HL-60/S4 treated with phorbol 12-myristate 13-acetate at 8.2 ng/mL for 4 days and 3 days (cell line): Measurements from ENCODE around the gene KRT81.
"Not testable (repeated sequence)": the region's sequence is repeated elsewhere in the genome, so short reads cannot be mapped to it uniquely, and the experiment has no call there.

Source experiments
- in situ Hi-C: fragments of 300-500 bp; cut with MboI; formaldehyde crosslinking; loops from 2 replicates; pipeline ENCODE4 v1.15.0; 2022; ENCODE audit warnings: low sequenced_read_pairs

The KRT81 gene

DNA sequence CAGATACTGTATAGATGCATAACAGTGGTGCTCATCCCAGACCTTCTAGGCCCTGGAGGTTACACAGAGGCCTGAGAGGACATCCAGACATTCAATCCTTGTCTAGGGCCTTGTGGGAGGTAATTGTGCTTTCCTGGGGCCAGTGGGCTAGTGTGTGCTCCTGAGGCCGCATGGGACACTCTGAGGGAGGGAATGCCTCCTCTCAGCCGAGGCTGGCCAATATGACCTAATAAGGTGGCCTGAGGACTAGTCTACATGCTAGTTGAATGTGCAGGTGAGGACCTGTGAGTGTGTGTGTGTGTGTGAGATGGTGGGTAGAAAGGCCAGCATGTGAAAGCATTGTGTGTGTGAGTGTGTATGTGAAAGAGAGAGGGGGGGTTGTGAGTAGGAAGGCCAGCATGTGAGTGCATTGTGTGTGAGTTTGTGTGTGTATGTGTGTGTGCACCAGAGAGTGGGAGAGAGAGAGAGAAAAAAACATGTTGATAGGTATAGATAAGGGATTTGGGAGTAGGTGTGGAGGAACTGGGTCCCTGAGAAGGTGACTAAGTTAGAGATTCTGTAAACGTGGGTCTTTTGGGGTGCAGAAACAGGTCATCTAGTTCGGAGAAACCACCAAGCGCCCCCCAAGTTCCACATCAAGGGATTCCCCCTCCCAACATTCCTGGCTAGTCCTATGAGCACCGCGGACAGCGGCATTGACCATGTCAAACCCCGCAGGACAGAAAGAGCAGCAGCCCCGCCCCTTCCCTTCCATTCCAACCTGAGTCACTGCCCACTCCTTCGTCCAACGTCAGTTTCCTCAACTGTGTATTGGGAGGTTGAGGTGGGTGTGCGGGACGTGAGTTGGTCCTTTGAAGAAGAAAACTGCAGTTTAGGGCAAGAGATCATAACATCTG is 9.7 kb upstream of the KRT81 start:
- in situ Hi-C loops: no loop called here

DNA sequence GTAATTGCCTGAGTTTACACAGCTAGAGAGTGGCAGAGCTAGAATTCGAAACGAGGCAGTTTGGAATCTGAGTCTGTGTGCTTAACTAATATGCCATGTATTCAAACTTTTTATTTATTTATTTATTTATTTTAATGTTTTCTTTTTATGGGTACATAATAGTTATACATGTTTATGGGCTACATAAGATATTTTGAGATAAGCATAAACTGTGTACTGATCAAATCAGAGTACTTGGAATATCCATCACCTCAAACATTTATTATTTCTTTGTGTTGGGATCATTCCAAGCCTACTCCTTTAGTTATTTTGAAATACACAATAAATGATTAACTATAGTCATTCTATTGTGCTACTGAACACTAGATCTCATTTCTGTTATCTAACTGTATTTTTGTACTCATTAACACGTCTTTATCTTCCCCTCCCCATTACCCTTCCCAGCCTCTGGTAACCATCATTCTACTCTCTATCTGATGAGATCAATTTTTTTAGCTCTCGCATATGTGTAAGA is 7.4 kb upstream of the KRT81 start:
- in situ Hi-C loops: no loop called here

DNA sequence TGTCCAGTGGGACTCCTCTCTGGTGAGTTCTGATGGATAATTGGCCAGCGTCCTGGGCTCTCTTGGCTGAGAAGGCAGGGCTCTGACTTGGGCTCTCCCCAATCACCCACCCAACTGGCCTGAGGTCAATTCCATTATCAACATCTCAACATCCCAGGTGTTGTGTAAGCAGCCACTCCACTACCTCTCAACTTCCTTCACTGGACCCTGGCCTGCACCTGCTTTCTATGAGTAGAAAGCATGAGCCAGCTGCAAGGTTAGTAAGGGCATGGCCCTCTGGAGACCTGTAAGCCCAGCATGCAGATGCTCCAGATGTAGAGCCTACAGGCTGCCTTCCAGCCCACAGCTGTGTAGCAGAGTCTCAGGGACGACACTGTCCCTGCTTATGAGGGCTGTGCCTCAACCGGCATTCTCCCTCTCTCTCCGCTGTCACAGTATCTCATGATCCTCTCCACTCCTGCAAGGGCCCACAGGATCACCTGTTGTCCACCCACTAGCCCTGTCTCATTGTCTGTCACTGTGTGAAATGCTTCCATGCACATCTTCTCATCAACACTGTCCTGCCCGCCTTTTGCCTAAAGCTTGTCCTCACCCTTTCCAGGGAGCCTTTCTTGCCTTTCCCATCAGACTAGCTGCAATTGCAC is 5.4 kb upstream of the KRT81 start:
- in situ Hi-C loops: no loop called here

DNA sequence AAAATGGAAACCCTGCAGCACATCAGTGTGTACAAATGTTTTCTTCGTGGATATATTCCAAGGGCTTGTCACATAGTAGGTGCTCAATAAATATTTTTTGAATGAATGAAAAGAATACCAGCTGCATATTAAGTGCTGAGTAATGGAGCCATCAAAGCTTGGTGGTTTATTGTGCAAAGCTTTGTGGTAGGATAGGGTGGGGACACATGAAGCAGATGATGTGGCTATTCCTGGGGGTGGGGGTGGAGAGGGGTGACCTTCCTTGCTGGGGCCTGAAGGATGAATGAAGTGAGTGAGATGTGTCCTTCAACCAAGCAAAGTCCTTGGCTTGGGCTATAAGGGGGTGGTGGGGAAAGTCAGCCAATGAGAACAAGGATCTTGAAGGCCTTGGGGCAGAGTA is 4.3 kb upstream of the KRT81 start:
- in situ Hi-C loops: no loop called here

DNA sequence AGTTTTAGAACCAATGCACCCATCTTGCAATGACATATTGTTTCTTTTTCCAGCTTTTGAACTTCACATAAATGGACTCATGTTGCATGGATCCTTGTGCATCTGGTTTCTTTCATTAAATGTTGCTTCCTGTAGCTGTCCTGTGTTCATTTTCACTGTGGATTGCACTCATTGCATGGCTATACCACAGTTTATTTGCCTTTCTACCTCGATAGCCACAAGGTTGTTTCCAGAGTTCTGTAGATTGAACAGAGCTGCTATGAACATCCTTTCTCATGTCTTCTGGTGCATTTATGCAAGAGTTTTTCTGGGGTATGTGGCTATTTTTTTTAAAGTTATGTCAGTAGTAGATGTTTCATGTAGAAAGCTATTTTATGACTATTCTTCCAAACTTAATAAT is 3.5 kb upstream of the KRT81 start:
- in situ Hi-C loops: no loop called here

DNA sequence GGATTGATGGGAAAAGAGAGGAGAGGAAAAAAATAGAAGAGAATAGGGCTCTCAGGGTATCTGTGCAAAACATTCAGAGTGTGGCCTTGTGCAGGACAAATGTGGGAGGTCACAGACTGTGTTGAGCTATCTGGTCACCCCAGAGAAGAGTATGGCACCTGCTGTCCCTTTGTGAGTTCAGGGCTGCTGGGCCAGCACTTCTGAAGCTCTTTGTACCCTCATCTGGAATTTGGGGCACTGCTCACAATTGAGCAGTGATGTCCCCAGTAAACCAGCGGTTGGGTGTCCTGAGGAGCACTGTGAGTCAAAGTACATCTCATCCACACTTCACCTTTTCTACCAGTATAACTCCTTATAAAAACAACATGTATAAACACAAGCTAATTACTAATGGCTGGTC is 2.6 kb upstream of the KRT81 start:
- in situ Hi-C loops: no loop called here

DNA sequence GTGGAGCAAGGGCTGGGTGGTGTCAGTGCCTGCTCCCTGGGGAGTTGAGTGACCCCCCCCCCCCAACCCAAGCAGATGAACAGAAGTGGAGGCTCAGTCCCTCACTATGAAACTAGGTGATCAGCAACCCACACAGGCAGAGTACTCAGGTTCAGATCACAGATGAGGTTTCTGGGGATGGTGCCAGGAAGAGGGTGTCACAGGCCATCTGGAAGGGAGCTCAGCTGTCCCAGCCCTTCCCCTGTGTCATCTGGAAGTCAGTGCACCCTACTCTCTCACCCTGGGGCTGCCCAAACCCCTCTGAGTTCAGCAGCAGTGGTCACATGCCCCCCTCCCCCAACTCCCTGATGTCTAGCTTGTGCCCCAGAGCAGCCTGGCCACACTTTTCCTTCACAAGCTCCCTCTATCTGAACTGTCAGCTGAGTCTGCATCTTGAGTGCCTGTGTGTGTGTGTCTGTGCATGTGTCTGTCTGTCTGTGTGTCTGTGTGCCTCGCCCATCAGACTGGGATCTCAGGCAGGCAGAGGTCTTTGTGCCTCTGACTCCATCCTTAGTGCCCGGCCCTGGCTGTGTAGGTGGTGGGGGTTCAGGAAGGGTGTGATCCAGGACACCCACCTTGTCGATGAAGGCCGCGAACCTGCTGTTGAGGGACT is 725 bp downstream of the KRT81 start:
- in situ Hi-C loops: not testable (repeated sequence)

DNA sequence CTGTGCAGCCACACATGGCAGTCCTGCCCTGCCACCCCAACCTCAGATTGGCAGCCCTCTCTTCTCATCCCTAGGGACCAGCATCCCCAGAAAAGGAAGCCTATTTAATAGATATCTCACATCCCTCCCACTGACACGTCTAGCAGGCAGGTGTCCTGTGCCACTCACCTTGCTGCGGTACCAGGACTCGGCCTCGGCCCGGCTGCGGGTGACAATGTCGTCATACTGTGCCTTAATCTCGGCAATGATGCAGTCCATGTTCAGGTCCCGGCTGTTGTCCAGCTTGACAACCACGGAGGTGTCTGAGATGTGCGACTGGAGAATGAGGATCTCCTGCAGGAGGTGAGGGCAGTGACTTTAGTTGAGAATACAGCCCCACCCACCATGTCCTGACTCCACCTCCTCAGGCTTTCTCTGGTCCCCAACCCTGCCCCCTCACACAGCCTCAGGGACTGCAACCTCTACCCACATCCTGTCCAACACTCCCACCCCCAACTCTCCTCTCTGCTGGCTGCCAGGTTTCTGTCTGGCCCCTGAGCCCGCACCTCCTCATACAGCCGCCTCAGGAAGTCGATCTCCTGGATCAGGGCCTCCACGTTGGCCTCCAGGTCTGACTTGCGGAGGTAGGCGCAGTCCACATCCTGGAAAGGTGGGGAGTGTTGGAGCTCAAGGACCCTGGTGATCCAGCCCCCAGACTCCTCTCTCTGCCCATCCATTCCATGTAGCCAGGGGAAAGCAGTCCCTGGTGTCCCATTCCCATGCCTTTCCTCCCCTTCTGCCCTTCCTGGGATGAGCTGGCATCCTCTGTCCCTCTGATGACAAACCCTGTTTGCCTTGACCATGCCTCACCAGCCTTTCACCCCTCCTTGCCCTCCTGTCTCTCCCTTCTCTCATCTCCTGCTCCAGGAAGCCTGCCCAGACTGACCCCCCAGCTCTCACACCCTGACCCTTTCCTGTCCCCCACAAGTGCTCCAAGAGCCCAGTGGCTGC is 3.2 kb downstream of the KRT81 start:
- in situ Hi-C loops: not testable (repeated sequence)

DNA sequence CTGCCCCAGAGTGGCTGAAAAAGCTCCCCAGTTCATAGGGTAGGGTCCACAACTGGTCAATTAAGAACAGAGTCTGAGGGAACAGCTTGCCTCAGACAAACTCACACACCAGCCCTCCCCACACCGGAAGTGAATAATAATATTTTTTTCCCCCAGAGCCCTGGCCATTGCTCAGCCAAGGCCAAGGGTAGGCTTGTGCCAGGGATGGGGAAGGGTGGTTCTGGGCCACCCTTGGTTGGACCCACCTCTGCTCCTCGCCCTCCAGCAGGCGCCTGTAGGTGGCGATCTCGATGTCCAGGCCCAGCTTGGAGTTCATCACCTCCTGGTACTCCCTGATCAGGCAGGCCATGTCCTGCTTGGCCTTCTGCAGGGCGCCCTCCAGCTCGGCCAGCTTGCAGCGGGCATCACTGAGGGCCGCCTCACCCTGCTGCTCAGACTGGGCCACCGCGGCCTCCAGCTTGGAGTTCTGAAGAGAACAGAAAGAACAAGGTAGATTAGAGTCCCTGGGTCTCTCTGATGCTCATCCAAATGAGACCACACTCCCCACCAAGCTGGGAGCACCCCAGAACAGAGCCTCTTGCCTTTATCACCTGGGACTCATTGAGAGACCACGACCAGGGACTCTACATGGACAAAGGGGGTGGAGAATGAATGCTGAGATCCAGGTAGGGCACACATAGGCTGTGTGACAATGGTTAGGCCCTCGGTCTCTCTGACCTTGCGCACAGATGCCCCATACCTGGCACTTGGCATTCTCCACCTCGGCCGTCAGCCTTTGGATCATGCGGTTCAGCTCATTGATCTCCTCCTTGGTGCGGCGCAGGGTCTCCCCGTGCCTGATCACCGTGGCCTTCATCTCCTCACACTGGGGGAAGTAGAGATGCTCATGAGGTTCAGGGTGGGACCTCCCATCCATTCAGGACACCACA is 4.2 kb downstream of the KRT81 start:
- in situ Hi-C loops: not testable (repeated sequence)

DNA sequence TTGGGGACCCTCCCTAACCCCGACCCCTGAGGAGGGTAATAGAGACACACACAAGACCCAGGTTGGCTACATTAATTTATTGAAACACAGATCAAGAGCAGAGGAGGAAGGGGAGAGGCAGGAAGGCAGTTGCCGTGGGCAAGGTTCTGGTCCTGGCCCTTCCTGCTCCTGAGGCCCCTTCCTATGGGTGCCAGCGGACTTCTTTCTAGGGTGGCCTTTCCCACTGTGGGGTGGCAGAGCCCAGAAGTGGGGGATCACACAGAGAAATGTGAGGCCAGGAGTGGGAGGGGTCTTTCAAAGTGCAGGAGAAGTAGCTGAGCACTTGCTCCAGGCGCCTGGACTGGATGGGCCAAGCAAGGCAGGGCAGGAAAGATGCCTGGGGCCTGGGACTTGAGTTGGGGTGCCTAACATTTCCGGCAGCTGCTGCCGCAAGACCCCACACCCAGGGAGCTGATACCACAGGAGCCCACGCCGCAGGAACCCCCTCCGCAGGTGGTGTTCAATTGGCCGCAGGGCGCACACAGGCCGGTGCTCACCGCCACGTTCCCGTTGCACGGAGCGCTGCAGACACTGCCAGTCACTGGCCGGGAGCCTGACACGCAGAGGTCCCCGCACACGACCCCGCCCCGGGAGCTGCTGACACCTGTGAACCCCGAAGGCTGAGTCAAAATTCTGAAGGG is 5.3 kb downstream of the KRT81 start:
- in situ Hi-C loops: no loop called here

DNA sequence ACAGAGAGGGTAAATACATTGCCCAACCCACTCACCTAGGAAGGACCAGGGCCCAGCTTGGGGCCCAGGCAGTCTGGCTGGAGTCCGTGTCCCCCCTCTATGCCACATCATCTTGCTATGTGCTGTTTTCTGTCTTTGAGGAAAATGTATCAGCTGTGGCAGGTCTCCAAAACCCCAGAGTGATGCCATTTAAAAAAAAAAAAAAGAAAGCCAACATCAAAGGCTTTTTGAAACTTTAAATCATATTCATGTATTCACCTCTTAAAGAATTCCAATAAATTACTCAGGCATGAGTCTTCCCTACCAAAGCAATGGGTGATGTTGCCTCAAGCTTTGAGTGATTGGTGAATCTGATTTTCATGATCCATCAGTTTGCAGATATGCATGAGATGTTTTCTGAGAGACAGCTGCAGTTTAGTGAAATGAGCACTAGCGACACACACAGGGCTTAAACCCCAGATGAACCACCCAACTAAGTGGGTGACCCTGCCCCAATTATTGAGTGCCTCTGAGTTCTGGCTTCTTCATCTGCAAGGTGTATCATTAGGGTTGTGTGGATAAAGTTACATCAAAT is 6.1 kb downstream of the KRT81 start:
- in situ Hi-C loops: no loop called here

DNA sequence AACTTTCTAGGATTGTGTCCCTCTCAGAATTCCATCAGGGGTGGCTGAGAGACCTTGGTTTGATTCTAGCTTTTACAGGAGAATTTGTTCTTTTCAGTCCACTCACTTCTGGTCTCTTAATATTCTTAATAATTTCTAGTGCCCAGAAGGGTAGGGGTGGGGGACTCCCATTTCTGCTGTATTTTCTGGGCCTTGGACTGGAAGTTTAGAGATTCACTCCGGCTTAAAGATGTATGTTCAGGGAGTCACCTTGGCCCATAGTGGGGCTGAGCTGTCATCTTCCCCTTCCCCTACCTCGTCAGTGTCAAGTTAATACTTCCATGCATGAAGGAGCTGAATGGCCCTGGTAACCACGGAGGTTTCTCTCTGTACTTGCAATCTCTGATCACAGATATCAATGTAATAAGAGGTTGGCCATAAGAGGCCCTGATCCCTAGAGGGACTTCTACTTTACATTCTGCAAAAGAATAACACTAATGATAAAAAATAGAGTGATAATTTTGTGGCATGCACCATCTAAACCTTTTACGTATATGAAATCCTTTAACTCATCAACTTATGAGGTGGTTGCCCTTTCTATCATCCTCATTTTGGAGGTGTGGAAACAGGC is 6.7 kb downstream of the KRT81 start:
- in situ Hi-C loops: no loop called here

DNA sequence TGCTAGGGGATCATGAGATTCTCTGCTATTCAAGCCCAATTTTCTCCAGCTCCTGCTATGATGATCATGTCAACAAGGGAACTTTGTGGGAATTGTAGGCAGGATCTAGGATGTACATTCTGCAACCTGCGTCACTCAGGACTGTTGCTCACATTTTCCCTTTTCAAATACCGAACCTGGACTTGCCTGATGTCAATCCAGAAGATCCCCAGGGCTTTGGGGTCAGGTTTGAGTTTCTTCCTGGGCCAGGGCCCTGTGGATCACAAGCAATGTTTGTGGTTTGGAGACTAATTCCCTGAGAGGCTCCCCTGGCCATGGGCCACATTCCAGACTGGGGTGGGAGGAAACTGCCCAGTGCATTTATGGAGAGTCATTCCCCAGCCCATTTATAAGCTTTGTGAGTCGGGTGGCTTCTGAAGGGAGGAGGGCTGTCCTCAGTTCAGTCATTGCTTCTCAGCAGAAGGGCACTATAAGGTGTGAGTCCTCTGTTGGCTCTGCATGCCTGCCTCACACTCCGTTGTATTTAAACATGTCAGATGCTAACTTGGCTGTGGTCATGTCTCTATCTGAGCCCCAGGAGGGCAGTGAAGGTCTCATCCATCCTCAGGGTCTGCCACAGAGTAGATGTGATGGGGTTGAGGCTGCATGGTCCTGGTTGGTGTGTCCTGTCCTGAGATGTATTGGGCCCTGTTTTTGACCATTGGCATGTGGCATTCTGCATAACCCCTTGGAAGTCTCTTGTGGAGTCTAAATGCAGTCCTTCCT is 10.4 kb downstream of the KRT81 start:
- in situ Hi-C loops: no loop called here

DNA sequence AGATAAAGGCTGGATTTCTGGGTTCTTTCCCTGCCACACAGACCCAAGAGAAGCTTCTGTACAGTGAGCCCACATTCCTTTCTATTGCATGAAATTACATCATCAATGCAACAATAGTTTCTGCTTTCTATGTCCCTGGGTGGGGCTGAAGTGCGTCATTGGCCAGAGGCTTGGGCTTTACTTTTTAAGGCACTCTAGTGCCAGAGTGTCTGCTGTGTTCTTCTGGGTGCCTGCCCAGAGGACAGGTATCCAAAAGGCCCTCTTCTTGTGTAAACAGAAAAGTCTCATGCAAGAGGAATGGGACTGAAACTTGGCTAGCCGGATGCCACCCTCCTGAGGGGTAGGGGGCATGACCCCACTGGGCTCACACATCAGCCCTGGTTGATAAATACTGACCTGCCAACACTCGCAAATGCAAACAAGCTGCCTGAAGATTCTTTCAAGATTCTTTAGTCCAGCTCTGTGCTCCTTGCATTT is 11.0 kb downstream of the KRT81 start:
- in situ Hi-C loops: no loop called here

DNA sequence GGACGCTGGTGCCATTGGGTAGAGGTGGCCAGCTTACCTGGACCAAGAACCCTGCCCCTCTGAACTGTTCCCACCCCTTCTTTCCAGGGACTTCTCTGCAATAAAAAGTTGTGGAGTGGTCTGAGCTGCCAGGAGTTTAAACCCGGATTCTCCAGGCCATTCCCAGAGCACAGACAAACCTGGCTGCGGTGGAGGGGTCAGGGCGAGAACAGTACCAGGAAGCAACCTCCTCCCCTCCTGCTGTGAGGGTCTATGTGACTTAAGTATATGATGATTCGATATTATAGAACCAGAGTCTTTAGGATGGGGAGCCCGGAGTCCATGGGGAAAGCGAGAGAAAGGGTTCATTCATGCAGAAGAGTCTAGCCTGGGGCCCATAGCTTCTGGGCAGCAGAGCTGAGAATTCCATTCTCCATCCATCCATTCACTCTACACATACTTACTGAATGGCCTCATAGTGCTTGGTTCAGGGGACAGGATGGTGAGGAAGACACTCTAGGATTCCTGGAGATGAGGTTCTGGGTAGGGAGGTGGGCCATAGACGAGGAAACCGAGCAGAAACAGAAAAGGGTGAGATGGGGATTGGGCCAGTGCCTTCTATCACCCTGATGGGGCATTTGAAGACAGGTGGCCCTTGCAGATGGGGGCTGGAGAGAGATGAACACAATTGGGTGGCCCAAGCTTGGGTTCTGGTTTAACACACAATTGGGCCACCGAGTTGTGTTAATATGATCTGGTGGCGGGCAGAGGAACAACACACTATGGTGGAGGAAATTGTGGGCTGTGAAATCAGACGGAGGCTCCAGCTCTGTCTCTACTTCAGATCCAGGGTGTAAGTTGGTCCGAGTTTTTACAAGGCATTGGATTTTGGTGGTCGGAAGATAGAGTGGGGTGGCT is 11.7 kb downstream of the KRT81 start:
- in situ Hi-C loops: no loop called here
